T-helper 22 cell (primary cell): Measurements from ENCODE around the gene WDR18.
"Not testable (repeated sequence)": the region's sequence is repeated elsewhere in the genome, so short reads cannot be mapped to it uniquely, and the experiment has no call there.

Experiments
- DNase-seq: peaks from one replicate; pipeline ENCODE4 v3.0.0-alpha.2; 2020; ENCODE audit warnings: low read depth

The WDR18 gene

DNA sequence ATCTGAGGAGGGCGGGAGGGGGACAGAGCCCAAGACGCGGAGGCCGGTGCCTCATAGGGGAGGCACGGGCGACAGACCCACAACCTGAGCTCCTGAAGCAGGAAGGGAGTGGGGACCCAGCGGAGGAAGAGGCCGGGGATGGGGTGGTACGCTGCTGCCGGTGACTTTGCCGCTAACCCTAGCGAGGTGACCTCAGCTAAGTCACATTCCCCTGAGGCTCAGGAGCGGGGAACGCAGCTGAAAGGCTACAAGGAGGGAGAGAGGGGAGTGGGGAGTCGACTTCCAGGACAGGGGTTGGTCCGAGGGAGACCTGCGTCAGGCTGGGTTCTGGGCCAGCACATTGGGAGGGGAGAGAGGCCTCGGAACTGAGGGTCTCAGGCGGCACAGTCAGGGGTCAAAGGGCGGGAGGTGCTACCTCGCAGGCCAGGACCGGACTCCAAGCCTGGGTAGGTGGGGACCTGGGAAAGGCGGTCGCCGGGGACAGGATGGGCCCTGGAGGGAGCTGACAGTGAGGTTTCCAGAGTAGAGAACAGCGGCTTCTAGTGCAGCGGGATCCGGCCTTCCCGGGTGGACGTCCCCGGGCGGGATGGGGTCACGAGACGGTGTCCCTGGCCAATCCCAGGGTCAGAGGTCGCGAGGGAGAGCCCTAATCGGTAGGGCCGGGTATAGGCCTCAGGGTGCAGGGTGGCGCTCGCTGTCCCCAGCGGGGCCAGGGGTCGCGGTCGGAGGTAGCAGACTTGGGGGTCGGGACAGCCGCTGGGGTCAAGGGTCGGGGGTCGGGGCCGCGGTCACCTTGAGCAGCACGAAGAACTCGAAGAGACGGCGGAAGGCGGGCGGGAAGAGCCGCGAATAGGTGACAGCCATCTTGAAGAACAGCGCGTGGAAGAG, 36.1 kb downstream of the WDR18 start:
- DNase-seq = no peak

DNA sequence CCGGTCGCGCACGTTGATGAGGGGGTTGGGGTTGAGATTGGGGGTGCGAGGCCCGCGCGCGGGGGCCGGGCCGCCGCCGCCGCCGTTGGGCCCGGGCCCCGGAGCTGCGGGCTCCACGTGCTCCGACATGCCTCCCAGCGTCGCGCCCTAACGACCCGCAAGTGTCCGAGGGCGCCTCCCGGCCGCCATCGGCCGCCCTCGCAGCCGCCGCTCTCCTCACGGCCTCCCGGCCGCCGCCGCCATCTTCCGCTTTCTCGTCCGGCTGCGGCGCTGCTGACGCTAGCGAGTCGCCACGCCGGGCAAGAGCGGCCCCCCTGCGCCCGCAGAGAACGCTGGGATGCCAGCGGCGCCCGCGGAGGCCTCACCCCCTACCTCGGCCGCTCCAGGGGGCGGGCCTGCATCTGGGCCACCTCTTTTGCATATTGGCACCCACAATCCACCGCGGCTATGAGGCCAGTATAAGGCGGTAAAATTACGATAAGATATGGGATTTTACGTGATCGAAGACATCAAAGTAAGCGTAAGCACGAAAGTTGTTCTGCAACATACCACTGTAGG, 36.8 kb downstream of the WDR18 start, which contains the start of gene TMEM259:
TMEM259 (minus strand) TSS at position 256 of the 558 bp plus-strand sequence; CDS start at position 129, 127 bp downstream.
- DNase-seq = peak; percentile 97

DNA sequence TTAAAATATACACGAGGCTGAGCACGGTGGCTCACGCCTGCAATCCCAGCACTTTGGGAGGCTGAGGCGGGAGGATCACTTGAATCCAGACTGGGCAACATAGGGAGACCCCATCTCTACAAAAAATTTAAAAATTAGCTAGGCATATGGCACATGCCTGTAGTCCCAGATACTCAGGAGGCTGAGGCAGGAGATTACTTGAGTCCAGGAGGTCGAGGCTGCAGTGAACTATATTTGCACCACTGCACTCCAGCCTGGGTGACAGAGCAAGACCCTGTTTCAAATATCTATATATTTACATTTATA, 39.7 kb downstream of the WDR18 start:
- not testable (repeated sequence) for DNase-seq

DNA sequence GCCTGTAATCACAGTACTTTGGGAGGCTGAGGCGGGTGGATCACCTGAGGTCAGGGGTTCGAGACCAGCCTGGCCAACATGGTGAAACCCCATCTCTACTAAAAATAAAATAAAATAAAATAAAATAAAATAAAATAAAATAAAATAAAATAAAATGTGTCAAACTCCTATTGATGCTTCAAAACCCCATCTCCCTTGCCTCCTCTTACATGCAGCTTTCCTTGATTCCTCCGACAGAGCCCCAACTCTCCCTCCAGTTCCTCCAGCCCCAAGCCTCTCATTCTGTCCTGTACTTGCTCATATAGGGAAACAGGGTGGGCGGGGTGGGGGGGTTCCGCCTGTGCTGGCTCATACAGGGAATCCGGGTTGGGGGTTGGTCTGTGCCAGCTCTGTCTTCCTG, 40.9 kb downstream of the WDR18 start:
- not testable (repeated sequence) for DNase-seq

DNA sequence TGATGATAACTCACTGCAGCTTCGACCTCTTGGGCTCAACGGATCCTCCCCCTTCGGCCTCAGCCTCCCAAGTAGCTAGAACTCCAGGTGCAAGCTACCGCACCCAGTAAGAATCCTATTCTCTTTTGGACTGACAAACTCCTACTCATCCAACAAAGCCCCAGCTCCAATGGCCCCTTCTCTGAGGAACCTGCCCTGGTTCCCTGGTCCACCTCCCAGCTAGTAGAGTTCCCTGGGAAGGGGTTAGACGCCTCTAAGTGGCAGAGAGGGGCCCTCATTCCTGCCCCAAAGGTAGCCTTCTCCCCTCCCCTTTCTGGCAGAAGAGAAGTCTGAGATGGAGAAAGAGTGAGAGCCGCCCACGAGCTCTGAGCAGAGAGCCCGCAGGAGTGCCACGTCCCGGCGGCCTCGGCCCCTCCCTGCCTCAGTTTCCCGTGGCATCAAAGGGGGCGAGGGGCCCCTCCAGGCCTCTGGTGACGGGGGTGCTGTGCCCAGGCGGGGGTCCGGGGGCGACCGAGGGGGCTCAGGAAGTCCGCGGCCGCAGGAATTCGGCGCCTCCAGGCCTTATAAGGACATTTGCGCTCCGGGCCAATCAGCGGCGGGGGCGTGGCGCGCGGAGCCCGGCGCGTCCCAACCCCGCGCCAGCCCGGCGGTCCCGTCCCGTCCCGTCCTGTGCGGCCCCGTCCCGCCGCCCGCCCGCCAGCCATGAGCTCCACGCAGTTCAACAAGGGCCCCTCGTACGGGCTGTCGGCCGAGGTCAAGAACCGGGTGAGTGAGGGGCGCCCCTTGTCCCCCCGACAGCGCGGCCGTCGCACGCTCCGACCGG, 42.0 kb downstream of the WDR18 start, which contains the start of gene CNN2:
CNN2 (plus strand) TSS at position 649 of the 823 bp plus-strand sequence; CDS start at position 703, 54 bp downstream.
- peak; percentile 56 for DNase-seq

DNA sequence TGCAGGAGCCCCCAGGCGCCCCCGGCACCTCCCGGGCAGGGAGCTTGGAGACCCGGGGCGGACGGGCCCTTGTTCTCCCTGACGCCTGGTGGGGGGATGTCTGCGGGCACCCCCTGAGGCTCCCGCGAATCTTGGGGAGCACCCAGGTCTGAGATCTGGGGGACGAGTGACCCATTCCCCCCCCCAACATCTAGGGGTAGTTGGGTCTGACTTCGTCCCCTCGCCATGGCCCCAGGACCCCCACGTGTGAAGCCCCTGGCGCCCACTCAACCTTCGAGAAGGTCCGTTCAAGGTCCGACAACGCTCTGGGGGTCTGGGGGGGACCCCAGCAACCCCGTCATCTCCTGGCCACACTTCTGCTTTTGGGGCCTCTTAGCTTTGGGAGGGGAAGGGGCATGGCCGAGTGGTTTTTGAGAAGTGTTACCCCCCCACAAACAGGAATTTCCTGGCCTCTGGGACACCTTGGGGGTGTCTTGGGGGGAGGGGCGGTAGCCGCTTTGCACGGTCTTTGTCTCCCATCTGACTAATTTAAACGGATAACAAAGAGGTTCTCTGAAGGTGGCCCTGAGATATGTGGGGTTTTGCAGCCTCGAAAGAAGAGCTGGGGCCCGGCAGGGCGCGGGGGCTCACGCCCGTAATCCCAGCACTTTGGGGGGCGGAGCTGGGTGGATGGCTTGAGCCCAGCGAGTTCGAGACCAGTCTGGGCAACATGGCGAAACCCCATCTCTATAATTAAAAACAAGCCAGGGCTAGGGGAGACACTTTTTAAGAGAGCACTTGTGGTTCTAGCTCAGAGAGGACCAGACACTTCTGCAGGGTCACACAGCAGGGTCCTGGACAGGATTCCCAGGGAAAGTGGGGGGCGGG, 42.9 kb downstream of the WDR18 start:
- DNase-seq = no peak

DNA sequence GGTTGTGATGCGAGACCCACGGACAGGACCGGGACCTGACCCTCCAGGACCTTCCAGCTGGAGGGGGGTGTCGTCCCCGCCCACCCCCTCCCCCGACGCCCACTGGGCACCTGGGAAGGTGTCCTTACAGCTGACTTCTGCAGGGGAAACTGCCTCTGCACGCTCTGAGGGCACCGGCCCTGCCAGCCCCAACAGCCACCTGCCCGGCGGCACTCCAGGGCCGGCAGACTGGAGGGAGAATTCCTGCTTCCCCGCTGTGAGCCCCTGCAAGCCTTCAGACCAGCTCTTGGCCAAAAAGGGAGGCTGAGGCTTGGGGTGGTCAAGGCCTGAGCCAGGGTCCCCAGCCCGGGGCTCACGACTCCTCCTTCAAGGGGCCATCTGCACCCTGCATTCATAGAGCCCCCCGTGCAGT, 43.5 kb downstream of the WDR18 start:
- no peak for DNase-seq

DNA sequence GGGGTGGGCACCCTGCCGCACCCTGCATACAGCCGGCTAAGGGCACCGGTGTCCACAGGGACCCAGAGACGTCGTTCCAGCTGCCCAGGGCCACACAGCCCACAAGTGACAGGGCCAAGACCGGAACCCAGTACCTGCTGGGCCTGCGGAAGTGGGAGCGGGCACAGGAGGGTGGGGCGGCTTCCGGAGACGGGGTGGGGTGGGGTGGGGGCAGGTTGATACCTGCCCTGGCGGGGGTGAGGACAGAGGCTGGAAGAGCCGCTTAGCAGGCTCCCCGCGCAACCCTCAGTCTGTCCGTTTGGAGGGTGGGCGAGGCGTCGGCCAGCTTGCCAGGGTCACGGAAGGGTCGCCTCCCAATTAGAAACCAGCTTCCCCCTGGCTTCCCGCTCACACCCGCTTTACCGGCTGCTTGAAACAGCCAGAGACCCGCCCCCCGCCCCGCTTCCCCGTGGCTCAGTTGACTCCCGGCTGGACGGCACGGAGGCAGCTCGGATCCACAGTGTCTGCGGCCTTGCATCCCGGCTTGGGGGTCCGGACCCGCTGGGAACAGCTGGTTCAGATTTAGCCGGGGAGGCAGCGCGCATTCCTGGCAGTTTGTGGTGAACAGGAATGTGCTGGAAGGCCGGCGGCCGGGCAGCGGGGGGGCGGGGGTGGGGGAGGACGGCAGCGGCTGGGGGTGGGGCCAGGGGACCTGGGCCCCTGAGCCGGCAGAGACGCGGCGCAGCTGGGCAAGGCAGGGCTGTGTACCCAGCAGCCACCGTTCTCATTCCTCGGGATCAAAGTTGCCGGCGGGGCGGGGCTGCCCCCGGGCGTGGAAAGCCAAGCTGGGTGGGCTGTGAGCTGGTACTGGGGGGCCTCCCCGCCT, 44.1 kb downstream of the WDR18 start:
- DNase-seq = peak; percentile 51

DNA sequence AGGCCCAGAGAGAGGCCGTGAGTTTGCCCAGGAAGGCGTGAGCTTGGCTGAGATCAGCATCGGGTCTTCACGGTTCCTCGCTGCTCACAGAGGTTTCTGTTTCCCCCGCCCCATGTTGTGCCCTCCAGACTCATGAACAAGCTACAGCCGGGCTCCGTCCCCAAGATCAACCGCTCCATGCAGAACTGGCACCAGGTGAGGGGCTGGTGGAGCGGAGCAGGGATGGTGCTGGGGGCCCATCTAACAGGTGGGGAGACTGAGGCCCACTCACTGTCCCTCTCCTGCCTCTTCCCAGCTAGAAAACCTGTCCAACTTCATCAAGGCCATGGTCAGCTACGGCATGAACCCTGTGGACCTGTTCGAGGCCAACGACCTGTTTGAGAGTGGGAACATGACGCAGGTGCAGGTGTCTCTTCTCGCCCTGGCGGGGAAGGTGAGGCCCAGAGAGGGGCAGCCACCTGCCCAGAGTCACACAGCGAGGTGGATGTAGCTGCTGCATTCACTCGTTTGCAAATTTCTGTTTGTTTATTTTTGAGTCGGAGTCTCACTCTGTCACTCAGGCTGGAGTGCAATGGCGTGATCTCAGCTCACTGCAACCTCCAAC, 48.2 kb downstream of the WDR18 start:
- no peak for DNase-seq

DNA sequence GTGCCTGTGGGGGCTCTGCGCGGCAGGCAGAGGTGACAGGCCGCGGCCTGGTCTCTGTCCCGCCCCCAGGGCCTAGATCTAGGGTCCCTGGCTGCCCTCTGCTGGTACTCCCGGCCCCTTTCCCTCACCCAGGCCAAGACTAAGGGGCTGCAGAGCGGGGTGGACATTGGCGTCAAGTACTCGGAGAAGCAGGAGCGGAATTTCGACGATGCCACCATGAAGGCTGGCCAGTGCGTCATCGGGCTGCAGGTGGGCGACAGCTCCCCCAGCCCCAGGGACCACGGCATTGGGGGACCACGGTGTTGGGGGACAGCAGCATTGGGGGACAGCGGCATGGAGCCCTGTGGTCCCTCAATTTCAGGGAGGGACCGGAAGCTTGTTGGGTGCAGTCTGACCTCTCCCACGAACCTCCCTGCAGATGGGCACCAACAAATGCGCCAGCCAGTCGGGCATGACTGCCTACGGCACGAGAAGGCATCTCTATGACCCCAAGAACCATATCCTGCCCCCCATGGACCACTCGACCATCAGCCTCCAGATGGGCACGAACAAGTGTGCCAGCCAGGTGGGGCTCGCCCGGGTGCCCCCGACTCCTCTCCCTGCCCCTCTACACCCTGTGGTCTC, 52.0 kb downstream of the WDR18 start:
- DNase-seq = no peak

DNA sequence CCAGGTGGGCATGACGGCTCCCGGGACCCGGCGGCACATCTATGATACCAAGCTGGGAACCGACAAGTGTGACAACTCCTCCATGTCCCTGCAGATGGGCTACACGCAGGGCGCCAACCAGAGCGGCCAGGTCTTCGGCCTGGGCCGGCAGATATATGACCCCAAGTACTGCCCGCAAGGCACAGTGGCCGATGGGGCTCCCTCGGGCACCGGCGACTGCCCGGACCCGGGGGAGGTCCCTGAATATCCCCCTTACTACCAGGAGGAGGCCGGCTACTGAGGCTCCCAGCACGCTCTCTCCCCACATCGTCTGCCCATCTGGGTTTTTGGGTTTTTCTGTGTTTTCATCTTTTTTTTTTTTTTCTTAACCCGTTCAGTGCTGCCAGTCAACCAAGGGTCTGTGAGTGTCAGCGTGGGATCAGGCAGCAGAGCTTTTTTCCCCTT, 53.5 kb downstream of the WDR18 start:
- DNase-seq = no peak

DNA sequence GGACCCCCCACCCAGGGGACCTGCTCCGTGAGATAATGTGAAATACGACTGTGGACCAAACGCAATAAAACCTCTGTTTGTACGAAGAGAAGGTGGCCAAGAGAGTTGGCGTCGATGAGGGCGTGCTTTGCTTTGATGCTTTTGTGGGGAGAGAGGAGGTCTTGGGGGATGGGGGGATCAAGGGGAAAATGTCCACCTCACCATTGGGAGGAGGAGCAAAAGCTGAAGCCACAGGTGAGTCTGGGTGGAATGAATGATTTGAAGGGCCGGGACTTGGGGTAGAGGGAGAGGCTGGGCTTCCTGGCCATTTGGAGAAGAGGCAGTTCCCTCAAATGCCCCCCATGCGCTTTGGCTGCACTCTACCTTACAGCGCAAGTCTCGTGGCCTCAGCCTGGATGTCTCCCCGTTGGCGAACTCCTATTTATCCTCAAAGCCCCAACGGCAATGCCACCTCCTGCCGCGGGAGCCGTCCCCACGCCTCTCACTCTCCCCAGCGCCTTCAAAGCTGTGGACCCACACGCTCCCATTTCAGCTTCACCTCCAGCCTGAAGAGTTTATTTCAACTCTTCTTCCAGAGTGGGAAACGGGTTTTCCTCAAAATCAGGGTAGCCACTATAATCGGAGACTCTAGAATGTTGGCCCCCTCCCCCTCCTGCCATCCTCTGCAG, 55.0 kb downstream of the WDR18 start:
- DNase-seq = no peak

DNA sequence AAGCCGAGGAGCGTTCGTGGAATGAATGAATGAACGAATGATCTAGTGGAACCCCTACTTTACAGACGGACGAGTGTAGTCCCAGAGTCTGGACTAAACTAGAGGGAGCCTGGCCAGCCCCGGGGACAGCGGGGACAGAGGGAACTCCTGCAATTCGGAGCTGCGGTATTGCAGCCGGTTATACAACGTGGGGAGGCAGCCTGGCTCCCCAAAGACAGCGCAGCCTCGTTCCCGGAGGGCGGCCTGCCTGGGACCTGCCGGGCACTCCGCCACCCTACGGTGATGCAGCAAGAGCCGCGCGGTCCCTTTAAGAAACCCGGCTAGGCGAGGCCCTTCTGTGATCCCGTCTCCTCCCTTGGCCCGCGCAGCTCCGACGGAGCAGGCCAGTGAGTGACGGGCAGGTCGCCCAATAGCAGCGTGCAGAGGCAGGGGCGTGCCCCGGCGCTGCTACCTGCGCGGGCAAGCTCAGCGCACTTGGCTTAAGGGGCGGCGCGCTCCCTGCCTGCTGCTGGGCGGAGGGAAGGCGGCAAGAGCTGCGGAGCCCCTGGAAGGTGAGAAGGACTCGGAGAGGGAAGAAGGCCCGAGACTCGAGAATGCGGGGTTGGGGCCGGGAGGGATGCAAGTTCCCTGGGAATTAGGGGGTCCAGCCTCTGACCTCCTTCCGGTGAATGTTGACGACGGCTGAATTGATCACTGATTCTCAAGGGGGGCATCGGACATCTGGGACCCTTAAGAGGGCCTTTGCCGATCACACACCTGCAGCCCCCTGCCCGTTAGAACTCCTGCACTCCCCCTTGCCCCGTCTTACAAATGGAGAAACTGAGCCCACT, 55.7 kb downstream of the WDR18 start, which contains the start of gene ABCA7:
ABCA7 (plus strand) TSS at position 462 of the 830 bp plus-strand sequence. CDS start 1,255 bp downstream, outside the sequence.
- peak; percentile 99 for DNase-seq

DNA sequence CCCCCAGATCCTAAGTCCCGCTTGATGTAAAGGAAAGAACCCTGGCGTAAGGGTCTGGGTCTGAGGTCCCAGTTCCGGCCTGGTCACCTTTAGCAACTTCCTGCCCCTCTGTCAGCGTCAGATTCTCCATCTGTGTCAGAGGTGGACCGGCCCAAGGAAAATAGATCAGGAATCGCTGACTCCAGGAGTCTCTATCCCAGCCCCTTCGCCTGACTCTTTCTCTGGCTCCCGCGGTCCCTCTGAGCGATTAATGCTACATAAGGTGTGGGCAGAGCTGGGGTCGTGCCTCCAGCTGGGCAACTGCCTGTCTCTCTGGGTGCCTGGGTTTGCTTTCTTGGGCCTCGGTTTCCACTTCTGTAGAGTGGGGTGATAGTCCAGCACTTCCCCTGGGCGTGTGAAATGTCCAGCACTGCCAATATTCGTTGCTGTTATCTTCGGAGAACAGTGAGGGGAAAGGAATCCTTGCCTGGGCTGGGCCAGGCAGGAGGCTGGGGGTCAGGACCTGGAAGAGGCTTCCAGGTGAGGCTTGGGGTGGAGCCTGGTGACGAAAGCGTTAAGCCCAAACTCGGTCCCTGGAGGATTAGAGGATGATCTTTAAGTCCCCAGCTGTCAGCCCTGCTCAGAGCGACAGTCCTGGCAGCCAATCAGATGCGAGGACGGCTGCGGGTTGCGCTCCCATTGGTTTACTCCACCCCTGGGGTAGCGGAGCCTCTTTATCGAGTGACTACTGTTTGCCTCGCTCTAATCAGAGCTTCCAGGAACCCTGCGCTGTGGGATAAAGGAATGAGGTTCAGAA, 56.5 kb downstream of the WDR18 start:
- DNase-seq = peak; percentile 88

DNA sequence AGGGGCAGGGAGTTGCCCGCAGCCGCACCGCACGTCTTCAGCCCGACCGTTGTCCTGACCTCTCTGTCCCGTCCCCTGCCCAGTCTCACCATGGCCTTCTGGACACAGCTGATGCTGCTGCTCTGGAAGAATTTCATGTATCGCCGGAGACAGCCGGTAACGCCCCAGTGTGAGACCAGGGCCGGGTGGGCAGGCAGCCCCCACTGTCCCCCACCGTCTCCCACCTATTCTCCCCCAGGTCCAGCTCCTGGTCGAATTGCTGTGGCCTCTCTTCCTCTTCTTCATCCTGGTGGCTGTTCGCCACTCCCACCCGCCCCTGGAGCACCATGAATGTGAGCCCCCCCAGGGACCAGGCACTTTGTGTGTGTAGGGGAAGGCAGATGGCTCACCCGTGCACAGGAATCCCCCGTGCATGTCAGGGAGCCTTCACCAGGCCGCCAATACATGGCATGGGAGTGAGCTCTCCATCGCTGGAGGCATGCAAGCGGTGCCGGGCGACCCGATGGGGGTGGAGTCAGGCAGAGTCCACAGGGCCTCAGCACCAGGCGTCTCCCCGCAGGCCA, 57.2 kb downstream of the WDR18 start:
- no peak for DNase-seq

DNA sequence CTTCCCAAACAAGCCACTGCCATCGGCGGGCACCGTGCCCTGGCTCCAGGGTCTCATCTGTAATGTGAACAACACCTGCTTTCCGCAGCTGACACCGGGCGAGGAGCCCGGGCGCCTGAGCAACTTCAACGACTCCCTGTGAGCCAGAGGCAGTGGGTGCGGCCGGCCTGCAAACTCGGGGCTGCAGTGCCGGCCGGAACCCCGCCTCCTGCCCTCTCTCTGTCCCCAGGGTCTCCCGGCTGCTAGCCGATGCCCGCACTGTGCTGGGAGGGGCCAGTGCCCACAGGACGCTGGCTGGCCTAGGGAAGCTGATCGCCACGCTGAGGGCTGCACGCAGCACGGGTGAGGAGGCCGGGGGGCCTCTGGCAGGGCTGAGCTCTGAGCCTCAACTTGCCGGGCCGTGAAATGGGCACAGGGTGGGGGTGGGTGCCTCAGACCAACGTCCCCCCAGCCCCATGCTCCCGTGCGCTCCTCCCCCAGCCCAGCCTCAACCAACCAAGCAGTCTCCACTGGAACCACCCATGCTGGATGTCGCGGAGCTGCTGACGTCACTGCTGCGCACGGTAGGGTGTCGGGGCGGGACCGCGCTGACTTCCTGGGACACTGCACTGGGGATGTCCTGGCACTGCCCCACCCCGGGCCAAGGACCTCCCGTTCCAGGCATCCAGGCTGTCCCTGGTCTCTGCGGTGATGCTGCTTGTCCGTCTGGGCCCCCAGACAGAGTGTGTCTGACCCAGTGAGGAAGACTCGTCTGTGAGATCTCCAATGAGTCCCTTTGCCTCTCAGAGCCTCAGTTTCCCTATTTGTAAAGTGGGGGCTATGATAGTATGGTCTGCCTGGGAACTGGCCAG, 57.9 kb downstream of the WDR18 start:
- DNase-seq = no peak
